ENCODE measurements around the gene NOG.
A peak's percentile ranks its signal among the peaks of the same experiment; 100 is the strongest.

The NOG gene

DNA sequence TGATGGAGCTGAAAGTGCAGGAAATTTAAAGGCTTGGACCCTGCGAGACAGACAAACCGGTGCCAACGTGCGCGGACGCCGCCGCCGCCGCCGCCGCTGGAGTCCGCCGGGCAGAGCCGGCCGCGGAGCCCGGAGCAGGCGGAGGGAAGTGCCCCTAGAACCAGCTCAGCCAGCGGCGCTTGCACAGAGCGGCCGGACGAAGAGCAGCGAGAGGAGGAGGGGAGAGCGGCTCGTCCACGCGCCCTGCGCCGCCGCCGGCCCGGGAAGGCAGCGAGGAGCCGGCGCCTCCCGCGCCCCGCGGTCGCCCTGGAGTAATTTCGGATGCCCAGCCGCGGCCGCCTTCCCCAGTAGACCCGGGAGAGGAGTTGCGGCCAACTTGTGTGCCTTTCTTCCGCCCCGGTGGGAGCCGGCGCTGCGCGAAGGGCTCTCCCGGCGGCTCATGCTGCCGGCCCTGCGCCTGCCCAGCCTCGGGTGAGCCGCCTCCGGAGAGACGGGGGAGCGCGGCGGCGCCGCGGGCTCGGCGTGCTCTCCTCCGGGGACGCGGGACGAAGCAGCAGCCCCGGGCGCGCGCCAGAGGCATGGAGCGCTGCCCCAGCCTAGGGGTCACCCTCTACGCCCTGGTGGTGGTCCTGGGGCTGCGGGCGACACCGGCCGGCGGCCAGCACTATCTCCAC lies at the start of gene NOG:
NOG (plus strand) TSS at position 54 of the 674 bp plus-strand sequence; CDS start at position 579, 525 bp downstream.
- peak; percentile 71 for DNase-seq

DNA sequence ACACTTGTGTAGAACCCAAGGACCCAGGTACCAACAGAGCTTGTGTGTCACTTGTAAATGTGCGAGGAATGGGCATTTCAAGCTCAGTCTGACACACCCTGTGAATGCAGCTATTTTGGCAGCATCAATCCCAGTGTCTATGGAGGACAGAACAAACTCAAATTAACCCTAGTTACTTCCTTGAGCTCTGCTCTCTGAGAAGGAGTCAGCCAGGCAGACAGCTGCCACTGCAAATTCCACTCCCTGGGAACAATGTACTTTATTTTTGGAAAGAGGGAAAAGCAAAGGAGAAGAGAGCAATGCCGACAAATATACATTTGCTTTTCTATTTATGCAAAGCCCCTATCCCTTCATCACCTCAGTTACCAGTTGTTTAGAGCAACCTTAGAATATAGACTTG lies 48.4 kb upstream of the NOG start:
- DNase-seq, result no peak

DNA sequence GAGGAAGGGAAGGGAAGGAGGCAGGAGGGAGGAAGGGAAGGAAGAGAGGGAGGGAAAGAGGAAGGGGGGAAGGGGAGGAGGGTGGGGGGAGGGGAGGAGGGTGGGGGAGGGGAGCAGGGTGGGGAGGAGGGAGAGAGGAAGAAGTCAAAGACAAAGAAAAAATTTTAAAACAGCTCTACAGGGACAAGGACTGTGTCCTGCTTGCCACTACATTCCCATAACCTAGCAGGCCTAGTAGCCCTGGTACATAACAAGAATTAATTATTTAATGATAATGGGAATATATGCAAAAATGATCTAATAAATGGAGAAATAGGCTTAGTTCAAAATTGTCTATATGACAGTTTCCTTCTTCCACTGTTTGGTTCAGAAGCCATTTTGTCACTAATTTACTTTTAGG lies 47.6 kb upstream of the NOG start:
- DNase-seq, result no peak

DNA sequence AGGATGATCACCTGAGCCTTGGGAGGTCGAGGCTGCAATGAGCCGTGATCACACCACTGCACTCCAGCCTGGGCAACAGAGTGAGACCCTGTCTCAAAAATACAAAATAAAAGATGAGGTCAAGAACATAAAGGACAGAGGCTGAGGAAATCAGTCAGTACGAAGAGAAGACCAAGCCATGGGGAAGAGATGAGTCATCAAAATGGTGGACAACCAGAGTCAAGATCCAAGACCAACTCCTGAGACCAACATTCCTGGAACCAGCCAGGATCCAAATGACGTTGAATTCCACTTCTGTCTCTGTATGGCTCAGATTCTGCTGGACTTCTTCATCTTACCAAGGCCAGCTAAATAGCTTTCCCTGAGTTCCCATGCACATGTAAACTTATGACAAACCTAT lies 44.8 kb upstream of the NOG start:
- DNase-seq, result no peak

DNA sequence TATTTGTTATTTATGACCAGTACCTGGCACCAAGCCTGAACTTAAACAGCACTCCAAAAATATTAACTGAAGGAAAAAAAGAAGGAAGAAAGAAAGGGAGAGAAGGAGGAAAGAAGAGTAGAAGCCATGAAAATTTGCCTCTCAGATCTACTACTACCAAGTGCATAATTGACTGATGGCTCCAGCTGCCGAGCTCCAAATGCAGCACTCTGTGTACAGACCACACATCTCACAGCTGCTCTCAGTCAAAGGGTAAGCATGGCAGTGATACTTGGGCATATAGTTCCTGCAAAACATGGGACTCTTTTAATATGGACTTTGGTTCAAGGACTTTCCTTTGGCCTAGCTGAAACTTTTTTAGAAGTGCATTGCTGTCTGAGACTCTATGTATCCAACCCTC lies 44.0 kb upstream of the NOG start:
- no peak for DNase-seq

DNA sequence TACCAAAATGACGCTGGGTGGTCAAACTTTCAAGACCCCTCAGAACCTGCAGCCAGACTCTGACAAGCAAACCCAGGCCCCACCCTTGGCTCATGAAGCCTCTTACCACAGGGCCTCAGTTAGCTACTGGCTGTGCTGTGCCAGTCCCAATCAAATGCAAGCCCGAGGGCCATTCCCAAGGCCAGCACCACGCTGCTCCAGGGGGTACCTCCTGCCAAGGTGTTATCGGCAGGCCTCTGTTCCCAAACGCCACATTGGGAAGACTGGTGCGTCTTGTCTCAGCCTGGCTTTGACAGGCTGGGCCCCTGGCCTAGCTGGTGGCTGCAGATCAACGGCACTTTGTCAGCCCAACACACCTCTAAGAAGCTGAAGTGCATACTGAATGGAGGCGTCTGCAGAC lies 35.8 kb upstream of the NOG start:
- DNase-seq, result no peak

DNA sequence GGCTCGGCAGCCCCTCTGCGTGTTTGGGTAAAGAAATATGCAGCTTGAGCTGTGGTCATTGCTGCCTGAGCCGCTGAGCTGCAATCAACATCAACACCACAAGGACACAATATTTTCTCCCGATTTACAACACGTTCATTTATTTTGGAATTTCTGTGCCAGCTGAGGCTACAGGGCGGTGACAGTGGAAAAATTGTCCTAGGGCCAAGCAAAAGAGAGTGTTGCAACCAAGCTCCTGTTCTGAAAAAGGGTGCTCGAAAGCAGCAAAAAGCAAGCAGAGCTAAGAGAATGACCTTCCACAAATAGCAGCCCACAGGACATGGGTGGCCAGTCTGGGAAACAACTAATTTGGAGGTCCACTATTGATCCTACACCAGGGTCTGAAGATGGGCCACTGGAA lies 35.4 kb upstream of the NOG start:
- DNase-seq, result no peak

DNA sequence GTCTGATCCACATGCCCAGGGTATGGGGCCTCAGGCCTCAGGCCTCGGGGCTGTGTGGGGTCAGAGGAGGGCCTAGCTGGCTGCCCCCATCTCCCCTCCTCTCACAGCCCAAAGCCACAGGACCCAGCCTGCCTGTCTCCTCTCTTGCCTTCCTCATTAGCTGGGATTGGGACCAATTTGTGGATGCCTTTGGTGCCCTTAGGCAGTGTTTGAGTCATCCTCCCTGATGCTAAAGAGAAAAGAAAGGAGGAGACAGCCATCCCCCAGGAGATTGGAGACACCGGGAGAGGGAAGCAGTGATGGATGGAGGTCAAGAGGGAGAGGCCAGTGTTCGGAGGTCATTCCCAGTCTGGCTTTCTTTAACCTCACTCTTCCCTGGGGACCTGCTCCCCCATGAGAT lies 23.3 kb upstream of the NOG start:
- no peak for DNase-seq

DNA sequence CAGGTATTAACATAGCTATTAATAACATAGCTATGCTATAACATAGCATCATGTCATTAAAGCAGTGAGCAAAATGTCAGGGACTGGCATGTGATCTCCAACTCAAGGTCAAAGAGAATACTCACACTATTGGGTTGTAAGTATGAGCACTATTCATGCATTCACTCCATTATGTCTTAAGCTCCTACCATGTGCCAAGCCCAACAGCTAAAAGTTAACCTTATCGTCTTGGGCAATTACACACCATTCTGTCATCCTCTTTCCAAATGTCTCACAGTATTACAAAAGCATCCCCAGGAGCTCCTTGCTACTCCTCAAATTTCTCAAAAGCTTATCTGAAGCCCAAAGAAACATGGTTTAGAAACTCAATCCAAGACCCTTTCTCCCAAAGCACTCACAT lies 22.0 kb upstream of the NOG start:
- DNase-seq, result no peak

DNA sequence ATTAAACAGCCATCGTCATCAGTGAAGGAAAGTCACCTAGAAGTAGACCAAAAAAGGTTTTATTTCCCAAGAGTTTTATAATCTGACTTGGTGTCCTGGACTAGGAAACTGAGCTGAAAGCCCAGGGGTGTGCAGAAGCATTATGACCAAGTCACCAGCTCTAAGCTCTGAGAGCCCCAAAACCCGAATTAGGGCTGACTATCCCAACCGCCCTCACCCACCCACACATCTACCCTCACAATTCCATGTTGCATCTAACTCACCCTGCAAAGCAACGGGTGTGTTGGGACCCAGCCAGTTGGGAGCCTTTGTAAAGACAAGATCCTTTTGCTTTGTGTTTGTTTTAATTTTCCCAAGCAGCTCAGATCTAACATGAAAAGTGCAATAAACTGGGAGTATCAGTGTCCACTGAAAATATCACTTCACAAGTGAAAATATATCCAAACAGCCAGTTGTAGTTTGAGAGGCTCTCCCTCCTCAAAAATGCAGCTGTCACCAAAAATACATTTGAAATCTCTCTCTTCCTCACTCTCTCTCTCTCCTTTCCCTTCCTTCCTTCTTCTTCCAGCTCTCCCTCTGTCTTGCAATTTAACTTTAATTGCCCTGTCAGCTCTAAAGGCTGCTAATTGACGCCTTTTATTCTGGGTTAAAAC lies 16.2 kb upstream of the NOG start:
- no peak for DNase-seq

DNA sequence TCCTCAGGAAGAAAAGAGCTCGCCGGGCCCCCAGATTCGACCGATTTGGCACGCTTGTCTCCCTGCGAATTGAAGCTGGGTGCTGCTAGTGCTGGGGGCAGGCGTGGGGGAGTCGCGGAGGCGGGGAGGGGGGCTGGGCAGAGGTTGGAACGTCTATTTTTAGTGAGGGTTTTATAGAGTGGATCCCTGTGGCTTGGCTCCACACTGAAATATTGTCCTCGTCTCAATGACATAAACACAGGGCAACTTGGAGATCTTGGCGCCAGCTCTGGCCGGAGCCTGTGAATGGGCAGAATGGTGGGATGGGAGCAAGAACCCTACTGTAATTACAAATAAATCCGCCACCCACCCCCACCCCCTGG lies 15.7 kb upstream of the NOG start:
- DNase-seq, result no peak

DNA sequence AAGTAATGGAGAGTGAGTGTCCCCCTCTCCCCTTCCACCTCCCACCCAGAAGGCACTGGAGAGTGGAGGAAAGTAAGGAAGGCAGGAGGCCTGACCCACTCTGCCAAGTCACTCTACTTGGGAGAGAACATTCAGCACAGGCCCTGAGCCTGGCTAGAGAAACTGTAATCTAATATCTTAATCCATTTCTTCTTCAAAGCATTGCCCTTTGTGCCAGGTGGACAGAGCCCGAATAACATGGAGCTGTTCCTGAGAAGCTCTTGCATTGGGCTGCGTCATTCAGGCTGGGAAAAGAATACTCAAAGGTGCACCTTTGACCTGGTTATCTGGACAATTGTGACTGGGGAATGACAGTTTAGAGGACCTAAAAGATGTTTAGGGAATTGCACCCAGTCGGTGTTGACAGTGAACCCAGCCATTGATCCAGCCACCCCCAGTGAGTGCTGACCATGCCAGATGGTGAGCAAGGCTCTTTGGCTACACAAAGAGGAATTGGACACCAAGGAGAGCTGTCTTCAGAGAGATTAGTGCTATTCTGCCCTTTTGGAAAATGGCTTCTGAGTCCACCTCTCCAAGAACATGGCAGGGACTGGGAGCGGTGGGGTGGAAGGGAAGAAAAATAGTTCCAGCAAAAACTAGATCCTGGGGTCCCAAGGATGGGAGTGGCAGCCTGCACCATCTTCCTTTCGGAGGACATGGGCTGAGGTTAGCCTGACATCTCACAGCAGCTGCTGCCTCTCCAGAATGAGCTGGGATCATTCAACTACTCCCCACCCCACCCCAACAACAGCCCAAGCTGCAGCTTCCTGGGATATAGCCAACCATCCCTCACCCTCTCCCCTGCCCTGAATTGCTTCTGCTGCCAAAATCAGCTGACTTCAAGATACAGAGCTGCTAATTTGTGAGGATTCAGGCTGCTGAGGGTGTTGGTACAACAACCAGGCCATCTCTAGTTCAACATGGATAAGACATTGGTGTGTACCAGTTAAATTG lies 11.6 kb upstream of the NOG start:
- DNase-seq, result no peak

DNA sequence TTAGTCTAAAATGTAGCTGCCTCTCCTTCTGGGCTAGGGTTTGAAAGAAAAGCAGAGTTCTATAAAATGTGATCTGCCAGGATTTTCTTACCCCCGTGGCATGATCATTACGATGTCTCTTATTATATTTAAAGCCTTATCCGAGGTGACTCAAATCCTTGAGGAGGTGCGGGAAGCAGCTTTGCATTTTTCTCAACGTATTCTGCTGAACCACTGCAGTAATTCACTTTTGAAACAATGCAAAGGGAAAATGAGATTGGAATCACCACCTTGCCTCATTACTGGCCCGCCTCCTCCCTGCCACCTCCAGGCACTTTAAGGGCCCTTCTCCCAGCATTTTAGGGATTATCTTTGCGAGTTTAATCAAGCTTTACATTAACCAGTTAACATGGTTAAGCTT lies 9.7 kb upstream of the NOG start:
- no peak for DNase-seq

DNA sequence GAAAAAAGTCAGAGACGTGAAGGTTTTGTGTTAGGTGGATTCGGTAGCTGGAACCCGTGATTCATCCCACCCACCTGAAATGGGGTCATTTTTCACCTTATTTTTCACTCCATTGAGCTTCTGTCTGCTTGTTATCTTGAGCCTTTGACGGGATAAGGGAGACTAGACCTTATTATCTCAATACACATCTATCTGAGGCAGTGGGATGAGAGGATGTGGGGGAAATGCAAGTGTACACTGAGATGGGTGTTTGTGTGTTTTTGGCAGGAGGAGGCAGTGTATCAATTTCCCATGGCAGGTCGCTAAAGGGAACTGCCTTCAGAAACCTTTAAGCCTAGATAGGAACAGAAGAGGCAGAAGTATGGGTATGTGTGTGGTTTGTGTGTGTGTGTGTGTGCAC lies 6.2 kb upstream of the NOG start:
- no peak for DNase-seq

DNA sequence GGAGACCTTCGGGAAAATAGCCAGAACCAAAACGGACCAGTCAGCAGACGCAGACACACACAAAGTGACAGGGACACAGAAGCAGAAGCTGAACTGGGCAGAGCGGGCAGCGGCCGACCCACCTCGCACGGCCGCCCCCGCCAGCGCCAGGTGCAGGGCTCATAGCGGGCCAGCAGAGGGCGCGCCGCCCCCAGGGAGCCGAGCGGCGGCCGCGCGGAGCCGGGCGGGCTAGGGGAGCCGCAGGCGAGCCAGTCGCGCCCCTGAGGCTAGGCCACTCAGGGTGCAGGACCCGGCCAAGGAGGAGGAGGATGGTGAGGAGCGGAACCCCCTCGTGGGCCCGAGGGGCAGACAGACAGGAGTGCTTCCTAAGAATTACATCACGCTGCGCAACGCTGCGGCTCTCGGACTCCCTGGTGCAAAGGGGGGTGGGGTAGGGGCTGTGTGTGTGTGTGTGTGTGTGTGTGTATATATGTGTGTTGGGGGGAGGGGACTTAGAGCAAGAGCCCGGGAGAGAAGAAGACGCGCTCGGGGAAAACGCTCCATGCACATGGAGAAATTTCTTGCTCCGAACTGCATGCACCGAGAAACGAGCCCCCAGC lies 913 bp upstream of the NOG start:
- peak; percentile 88 for DNase-seq

DNA sequence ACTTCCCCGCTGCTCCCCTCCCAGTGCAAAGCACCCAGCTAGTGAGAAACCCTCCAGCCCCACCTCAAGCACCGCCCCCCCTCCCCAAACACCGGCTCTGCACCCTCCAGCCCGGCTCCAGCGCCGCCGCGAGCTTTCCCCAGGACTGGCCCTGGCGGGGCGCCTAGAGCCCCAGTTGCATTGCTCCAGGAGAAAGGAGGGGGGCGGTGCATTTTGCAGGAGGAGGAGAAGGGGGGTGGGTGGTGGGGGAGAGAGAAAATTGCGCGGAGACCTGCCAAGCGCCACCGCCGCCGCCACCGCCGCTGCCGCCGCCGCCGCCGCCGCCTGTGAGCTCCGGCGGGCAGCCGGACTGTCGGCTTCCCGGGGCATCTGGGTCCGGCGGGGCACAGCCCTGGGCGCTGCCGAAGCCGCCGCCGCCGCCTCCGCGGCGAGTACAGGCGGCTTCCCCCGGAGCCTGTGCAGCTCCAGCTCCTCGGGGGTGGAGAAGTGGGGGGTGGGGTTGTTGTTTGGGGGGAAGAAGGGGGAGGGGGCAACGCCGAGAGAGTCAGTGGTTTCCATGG lies 333 bp upstream of the NOG start:
- DNase-seq, result peak; percentile 68

DNA sequence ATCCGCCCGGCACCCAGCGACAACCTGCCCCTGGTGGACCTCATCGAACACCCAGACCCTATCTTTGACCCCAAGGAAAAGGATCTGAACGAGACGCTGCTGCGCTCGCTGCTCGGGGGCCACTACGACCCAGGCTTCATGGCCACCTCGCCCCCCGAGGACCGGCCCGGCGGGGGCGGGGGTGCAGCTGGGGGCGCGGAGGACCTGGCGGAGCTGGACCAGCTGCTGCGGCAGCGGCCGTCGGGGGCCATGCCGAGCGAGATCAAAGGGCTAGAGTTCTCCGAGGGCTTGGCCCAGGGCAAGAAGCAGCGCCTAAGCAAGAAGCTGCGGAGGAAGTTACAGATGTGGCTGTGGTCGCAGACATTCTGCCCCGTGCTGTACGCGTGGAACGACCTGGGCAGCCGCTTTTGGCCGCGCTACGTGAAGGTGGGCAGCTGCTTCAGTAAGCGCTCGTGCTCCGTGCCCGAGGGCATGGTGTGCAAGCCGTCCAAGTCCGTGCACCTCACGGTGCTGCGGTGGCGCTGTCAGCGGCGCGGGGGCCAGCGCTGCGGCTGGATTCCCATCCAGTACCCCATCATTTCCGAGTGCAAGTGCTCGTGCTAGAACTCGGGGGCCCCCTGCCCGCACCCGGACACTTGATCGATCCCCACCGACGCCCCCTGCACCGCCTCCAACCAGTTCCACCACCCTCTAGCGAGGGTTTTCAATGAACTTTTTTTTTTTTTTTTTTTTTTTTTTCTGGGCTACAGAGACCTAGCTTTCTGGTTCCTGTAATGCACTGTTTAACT lies 1.0 kb downstream of the NOG start:
- DNase-seq, result peak; percentile 65

DNA sequence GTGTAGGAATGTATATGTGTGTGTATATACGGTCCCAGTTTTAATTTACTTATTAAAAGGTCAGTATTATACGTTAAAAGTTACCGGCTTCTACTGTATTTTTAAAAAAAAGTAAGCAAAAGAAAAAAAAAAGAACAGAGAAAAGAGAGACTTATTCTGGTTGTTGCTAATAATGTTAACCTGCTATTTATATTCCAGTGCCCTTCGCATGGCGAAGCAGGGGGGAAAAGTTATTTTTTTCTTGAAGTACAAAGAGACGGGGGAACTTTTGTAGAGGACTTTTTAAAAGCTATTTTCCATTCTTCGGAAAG lies 1.6 kb downstream of the NOG start:
- DNase-seq, result no peak

DNA sequence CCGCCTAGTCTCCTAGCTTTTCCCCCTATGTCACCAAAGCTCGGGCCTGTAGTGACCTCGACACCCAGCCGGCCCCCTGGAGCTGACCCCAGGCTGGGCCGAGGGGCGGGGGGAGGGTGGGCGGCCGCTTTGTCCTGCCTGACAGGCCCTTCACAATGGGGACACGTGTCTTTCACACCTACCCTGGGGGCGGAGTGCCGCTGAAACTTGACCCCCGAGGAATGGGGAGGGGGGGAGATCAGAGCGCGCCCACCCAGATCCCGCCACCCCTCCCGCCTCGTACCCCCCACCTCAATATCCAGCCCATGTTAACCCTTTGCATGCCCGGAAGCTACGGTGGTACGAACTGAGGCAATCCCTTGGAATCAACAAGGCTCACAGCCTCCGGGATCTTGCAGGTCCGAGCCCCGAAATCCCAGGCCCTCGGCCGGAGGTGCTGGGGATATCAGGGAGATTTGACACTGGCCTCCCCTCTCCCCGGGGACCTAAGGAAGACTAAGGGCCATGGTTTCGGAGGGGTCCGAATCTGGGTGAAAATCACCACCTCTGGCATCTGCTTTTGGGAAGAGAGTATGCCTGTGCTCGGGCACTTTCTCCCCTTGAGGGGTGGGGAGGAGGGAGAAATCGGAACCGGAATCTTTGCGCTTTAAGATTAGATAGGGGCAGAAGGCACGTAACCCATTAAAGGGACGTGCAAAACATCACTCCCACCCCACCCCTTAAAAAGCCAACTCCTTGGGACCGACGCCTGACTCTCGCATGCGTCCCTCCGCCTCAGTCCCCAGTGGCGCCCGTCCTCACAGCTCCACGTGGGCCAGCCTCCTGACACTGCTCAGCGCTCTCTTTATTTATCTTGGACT lies 2.6 kb downstream of the NOG start:
- no peak for DNase-seq

DNA sequence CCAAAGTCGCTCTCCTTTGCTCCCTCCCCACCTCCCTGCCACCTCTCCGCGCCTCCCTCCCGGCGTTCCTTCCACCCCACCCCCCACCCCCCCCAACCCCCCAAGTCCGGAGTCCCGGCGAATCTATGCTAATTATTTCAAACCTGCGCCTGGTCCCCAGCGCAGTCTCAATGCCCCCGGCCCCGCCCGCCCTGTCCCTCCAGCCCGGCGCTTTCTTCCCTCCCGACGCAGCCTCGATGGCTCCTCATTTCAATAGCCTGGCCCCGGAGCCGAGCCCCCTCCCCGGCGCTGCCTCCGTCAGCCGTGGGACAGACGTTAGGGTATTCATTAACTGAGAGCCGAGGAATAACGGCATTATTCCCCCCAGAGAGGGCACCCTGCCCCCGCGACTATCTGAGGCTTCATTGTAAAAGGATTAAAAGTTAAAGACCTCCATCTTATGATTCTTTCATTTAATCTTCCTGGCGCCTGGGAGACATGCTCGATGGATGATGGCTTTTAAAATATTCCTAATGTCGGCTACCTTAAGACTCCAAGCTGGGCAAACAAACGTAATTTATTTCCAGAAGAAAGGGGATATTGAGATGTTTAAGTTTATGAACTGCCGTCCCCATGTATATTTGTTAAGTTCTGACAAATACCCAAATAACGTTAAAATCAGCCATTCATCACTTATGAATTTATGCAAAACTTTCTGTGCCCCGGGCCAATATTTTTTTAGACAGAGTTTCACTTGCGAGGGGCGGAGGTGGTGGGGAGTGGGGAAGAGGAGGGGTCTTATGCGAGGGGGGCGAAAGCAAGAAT lies 3.4 kb downstream of the NOG start:
- no peak for DNase-seq

All from activated effector memory CD4-positive, alpha-beta T cell treated with anti-CD3 and anti-CD28 coated beads, Interleukin-2, amount 50 U/mL, for 16 hours (primary cell).